Upper lobe of left lung (tissue), 4 donors: ENCODE results near the gene SHANK3.

Experiments
- CTCF ChIP-seq, 6 experiments: fragments of 450-650 bp in 4 of 6; fragments of 200-600 bp in 2 of 6; sonication (generic) in 2 of 6; IDR thresholded peaks; one replicate each; pipeline ENCODE4 v1.5.1; 2016 to 2019; ENCODE audit warnings: antibody characterized with exemption in 6 of 6
- EP300 ChIP-seq, 4 donors: sonication (generic); formaldehyde crosslinking; IDR thresholded peaks; one replicate each; pipeline ENCODE4 v1.5.1; 2017; ENCODE audit warnings: antibody characterized with exemption in 4 of 4, control low read depth in 2 of 4
- POLR2A ChIP-seq, 4 donors: fragments of 450-650 bp; IDR thresholded peaks; one replicate each; pipeline ENCODE4 v1.5.1; 2016 to 2017; ENCODE audit warnings: antibody characterized with exemption in 4 of 4, mild to moderate bottlenecking in 2 of 4
- POLR2AphosphoS5 ChIP-seq, 2 donors: sonication (generic); formaldehyde crosslinking; IDR thresholded peaks; one replicate each; pipeline ENCODE4 v1.5.1; 2017; ENCODE audit warnings: antibody characterized with exemption in 2 of 2

DNA sequence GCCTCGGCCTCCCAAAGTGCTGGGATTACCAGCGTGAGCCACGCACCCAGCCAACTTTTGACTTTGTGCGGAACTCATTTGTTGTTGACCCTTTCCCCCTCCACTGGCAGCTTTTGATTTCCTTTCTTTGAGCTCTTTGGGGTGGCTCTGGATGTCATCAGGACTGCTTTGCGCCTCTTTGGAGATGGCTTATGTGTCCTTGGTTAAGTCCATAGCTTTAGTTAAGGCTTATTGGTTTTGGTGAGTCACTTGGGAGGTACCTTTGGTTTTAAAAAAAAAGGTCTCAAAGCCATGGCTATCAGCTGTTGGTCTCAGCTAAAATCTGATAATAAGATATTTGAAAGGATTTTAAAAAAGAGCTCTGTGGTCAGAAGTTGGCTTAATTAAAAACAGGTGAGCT lies 39.5 kb upstream of the SHANK3 start:
- no peak for TF ChIP-seq POLR2AphosphoS5 (IDR thresholded peaks at IDR 0.05)
- TF ChIP-seq EP300 (IDR thresholded peaks at IDR 0.05) = no peak
- TF ChIP-seq CTCF (IDR thresholded peaks at IDR 0.05) = no peak
- no peak for TF ChIP-seq POLR2A (IDR thresholded peaks at IDR 0.05)
